ENCODE data around the gene TCF7L1. TPM values are rescaled to one million over a fixed set of nuclear protein-coding genes. Genes with fewer than 3 reads are reported as not detected.

TCF7L1 gene
- total RNA-seq, 1 donor from 2014 or later = 6.0 TPM

GRCh38 chr2:85158559-85159273, 25.5 kb downstream of the TCF7L1 start:
- peak; percentile 36 for DNase-seq (ENCODE audit: low spot score)

DNA sequence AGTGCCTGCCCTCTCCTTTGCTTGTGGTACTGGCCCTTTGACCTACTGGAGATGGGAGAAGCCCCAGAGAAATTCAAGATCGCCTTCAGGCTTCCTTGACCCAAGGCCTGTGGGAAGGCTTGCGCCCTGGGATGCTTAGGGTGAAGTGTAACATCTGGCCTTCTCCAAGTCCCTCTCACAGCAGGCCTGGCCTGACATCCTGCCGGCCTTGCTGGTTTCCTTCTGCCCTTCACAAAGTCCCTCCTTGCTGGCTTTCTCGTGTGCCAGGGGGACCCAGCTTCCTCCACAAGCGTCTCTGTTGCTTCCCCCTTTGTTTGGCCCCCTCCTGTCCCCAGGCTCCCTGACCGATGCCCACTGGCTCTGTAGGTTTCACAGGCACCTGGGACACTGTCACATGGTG, 26.4 kb downstream of the TCF7L1 start:
- intact Hi-C loops (cut with DNase I) = no loop called here
- DNase-seq (ENCODE audit: low spot score) = peak; percentile 70

More at GRCh38 chr2:85158559-85159273, 25.5 kb downstream of the TCF7L1 start:
- intact Hi-C loops (cut with DNase I) = no loop called here

DNA sequence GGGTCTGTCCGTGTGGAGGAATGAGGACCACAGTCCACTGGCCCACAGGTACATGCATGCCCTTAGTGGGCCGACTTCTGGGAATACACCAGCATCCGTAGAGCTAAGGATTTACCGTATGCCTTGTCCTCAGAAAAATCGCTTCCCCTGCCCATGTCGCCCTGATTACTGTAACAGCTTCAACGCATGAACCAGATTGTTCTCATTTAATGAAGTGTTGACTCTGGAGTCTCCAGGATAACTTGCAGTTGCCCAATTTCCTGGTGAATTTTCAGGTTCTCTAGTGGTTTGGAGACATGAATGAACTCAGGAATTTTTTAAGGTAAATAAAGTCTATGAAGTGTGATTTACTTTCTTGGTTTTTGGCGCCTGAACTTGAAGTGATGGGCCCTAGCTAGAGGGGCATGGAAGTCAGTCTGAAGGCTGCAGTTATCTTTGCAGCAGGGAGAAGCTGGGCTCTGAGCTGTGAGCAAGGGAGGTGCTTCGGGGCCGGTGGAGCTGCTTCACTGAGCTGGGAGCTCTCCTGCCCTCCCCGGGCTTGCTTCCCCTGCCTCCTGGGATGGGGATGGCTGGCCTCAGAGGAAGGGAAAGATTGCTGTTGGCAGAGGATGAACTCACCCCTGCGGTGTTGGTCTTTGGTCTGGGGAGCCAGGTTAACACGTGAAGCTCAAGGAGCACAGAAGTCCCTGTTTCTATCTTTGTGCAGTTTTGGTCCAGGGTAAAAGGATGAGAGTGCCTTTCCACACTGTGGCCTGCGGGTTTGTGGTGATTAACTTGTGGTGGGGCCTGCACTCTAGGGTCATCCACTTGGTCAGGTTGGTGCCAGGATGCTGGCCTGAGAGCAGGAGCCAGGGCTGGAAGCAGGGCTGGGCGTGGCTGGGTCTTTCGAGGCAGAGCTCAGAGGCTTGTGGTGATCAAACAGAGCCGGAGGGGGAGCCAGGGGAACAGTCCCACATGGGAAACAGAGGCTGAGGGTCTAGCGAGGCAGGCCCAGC, 28.1 kb downstream of the TCF7L1 start:
- DNase-seq (ENCODE audit: low spot score) = peak; percentile 72
- intact Hi-C loops (cut with DNase I) = no loop called here

- intact Hi-C loops (cut with DNase I) = no loop called here
- DNase-seq (ENCODE audit: low spot score) = peak; percentile 73
These were observed 29.6 kb downstream of the TCF7L1 start for GRCh38 chr2:85162746-85163301.

GRCh38 chr2:85163675-85164074, 30.5 kb downstream of the TCF7L1 start:
- intact Hi-C loops (cut with DNase I) = no loop called here
- DNase-seq (ENCODE audit: low spot score) = peak; percentile 66

DNA sequence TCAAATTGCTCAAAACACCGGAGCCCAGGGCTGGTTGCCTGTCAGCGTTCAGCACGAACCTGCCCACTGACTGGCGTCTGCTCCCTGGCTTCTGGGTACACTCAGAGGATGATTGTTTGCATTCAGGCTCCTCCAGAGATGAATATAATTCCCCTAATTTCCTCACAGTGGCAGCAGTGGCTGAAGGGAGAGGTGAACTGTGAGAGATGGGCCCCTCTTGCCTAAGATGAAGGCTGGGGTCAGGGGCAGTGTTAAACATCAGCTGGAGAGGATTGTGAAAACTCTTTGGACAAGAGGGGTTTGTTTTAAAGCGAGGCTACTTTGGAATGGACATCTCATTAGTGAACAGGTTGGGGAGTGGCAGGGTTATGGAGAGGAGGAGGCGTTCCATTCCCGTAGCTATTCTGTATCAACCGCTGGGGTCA, 31.0 kb downstream of the TCF7L1 start:
- peak; percentile 38 for DNase-seq (ENCODE audit: low spot score)
- intact Hi-C loops (cut with DNase I) = no loop called here

DNA sequence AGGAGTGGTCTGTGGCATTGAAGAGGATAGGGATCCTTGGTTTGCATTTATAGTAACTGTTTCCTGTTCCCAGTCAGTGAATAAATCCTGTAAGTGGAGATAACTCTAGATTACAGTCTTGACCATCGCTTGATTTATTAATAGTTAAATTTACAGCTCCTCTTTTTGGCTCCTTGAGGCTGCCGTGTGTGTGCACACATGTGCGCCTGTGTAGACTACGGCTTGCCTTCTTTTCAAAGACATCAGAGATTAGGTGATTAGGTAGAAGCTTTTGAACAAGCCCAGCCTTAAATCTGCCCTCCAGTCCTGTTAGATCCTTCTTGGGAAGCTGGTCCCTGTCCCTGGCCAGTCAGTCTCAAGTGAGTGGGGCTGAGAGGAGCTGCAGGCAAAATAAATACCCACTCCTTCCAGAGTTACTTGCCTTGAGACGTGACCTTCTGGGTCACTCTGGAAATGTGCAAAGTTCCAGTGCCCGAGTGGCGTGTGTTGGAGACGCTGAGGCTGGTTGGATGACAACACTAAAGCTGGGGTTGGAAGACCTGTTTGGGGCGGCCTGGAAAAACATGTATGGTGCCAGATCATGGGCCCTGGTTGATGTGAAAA, 32.0 kb downstream of the TCF7L1 start:
- DNase-seq (ENCODE audit: low spot score) = peak; percentile 38
- intact Hi-C loops (cut with DNase I) = no loop called here

- intact Hi-C loops (cut with DNase I) = no loop called here
These were observed 32.8 kb downstream of the TCF7L1 start for GRCh38 chr2:85166021-85166420.

GRCh38 chr2:85167479-85167878, 34.3 kb downstream of the TCF7L1 start:
- intact Hi-C loops (cut with DNase I) = no loop called here
- peak; percentile 15 for DNase-seq (ENCODE audit: low spot score)

More at GRCh38 chr2:85166021-85166420, 32.8 kb downstream of the TCF7L1 start:
- peak; percentile 47 for DNase-seq (ENCODE audit: low spot score)

DNA sequence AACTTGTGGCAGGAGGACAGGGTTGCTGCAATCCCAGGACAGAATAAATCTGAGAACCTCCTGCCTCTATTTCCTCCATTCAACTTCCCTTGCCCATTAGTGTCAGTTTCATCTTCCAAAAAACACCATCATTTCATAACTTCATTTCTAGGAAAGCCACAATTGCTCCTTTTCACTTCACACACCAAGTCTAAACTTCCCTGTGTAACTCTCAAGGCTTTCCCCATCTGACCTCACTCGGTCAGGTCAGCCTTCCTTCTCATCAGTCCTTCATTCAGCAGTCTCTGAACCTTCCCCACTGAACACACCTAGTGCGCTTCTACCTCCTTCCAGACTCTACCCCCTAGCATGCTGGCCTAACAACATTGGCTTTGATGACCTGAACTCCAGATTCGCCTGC, 35.8 kb downstream of the TCF7L1 start:
- no peak for DNase-seq (ENCODE audit: low spot score)
- intact Hi-C loops (cut with DNase I) = no loop called here

GRCh38 chr2:85169581-85169980, 36.4 kb downstream of the TCF7L1 start:
- no peak for DNase-seq (ENCODE audit: low spot score)
- intact Hi-C loops (cut with DNase I) = no loop called here

DNA sequence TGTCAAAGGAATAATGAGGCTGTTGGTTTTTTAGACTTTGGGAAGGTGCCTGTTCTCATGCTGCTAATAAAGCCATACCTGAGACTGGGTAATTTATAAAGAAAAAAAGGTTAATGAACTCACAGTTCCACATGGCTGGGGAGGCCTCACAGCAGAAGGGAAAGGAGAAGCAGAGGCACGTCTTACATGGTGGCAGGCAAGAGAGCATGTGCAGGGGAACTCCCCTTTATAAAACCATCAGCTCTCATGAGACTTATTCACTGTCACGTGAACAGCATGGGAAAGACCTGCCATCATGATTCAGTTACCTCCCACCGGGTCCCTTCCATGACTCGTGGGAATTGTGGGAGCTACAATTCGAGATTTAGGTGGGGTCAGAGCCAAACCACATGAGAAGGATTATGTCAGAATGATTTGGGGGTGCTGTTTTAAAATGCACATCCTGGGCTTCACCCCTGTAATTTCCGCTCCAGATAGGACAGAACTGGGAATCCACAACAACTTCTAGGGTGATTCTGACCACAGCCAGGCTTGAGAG, 37.8 kb downstream of the TCF7L1 start:
- no peak for DNase-seq (ENCODE audit: low spot score)
- intact Hi-C loops (cut with DNase I) = no loop called here

GRCh38 chr2:85171916-85172315, 38.7 kb downstream of the TCF7L1 start:
- intact Hi-C loops (cut with DNase I) = no loop called here
- DNase-seq (ENCODE audit: low spot score) = no peak

DNA sequence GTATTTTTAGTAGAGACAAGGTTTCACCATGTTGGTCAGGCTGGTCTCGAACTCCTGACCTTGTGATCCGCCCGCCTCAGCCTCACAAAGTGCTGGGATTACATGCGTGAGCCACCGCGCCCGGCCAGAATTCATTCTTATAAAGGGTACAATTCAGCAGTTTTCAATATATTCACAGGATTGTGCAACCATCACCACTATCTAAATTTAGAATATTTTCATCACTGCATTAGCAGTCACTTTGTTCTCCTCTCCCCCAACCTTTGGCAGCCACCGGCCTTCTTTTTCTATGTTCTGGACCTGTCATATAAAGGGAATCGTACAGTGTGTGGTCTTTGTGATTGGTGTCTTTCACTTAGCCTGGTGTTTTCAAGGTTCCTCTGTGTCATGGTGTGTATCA, 40.7 kb downstream of the TCF7L1 start:
- DNase-seq (ENCODE audit: low spot score) = no peak
- intact Hi-C loops (cut with DNase I) = no loop called here

DNA sequence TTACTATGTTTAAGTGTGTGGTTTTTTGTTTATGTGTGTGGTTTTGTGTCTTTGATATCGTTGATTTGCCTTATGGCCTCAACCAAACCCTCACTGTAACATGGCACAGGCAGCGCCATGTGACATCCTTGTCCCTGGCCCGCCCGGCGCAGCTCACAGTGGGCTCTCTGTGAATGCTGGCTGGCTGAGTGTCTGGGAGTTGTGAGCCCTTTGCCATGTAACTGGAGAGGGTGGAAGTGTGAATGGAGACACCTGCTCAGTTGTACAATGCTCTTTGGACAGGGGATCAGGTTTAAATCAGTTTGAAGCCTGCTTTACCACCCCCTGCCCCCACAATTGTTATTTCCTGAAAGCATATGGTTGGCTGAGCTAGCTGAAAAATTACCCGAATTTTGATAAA, 41.8 kb downstream of the TCF7L1 start:
- intact Hi-C loops (cut with DNase I) = no loop called here

DNA sequence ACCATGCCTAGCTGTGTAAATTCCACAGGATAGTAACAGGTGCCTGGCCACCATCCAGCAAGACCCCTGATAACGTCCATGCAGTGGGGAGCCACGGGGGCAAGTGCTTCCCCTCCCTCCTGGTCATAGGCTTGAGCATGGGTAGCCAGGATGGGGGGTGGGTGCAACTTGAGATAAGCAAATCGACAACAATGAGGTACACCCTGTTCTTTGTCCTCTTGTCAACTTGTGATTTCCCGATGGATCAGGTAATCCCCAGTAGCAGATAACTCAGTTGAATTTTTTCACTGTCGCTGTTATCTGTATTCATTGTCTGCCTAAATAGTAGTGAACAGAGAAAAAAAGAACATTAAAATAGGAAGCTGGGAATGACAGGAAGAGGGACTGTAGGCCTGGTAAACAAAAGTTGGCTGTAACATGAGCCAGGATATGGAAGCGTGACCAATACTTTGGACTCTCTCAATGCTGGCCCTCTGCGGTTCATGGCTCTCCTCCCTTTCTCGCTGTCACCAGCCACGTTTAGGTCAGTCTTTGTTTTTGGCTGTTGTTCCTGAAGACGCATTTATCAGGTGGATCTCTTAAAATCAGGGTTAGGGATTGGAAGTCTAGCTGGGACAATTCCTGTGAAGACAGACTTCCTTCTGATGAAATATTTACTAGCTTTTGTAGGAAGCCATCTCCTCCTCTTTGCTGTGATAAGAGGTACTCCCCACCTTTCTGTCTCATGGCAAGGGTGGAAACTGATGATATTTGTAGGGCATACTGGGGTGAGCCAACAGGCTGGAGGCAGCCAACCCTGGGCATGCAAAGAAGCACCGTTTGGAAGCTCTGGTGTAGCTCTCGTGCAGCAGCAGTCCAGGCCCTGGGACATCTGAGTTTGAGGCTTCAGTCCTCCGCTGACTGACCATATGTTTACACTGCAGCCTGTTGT, 42.4 kb downstream of the TCF7L1 start:
- intact Hi-C loops (cut with DNase I) = no loop called here

More for the DNA sequence above, 41.8 kb downstream of the TCF7L1 start:
- DNase-seq (ENCODE audit: low spot score) = no peak

DNA sequence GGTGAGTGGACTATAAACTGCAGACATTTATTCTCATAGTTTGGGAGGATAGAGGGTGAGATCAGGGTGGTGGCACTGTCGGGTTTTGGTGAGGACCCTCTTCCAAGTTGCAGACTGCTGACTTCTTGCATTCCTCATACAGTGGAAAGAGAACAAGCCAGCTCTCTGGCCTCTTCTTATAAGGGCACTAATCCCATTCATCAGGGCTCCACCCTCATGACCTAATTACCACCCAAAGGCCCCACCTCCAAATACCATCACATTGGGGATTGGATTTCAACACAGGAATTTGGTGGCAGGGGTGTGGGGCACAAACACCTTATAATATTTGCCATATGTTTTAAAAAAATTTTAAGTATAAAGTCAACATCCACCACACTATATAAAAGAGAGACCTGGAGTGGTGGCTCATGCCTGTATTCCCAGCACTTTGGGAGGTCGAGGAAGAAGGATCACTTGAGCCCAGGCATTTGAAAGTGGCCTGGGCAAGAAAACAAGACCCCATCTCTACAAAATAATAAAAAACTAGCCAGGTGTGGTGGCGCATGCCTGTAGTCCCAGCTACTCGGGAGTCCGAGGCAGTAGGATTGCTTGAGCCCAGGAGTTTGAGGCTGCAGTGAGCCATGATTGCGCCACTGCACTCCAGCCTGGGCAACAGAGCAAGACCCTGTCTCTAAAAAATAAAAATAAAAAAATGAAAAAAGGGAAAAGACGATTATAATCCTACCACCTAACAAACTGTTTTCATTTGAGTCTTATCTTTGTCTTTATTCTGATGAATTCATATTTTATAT, 44.0 kb downstream of the TCF7L1 start:
- intact Hi-C loops (cut with DNase I) = no loop called here
- DNase-seq (ENCODE audit: low spot score) = no peak

More for the DNA sequence above, 42.4 kb downstream of the TCF7L1 start:
- DNase-seq (ENCODE audit: low spot score) = no peak

GRCh38 chr2:85178154-85178553, 45.0 kb downstream of the TCF7L1 start:
- no peak for DNase-seq (ENCODE audit: low spot score)
- intact Hi-C loops (cut with DNase I) = no loop called here
